G401.6 (cell line): ENCODE measurements around the gene LGALS7B.
"Not testable (repeated sequence)": the region's sequence is repeated elsewhere in the genome, so short reads cannot be mapped to it uniquely, and the experiment has no call there.

Experiments
- FAIRE-seq: peaks from 2 replicates; lab custom pipeline; 2012; peaks lifted over from hg19 to GRCh38; lab: Jason Lieb, UNC

Gene LGALS7B

DNA sequence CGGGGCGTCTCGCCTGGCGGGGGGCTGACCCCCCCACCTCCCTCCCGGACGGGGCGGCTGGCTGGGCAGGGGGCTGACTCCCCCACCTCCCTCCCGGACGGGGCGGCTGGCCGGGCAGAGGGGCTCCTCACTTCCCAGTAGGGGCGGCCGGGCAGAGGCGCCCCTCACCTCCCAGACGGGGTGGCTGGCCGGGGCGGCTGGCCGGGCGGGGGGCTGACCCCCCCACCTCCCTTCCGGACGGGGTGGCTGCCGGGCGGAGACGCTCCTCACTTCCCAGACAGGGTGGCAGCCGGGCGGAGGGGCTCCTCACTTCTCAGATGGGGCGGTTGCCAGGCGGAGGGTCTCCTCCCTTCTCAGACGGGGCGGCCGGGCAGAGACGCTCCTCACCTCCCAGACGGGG, 8.8 kb downstream of the LGALS7B start:
- FAIRE-seq = not testable (repeated sequence)

DNA sequence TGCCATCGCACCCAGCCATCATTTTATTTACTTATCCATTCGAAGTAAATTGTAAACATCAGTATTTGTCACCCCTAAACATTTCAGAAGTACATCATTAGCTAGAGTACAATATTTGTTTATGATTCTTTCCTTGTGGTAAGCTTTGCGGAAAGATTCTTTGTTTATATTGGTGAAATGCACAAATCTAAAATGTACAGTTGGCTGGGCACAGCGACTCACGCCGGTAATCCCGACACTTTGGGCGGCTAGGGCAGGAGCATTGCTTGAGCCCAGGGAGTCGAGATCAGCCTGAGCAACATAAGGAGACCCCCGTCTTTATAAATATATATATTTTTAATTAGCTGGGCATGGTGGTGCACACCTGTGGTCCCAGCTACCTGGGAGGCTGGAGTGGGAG, 10.1 kb downstream of the LGALS7B start:
- FAIRE-seq = no peak

DNA sequence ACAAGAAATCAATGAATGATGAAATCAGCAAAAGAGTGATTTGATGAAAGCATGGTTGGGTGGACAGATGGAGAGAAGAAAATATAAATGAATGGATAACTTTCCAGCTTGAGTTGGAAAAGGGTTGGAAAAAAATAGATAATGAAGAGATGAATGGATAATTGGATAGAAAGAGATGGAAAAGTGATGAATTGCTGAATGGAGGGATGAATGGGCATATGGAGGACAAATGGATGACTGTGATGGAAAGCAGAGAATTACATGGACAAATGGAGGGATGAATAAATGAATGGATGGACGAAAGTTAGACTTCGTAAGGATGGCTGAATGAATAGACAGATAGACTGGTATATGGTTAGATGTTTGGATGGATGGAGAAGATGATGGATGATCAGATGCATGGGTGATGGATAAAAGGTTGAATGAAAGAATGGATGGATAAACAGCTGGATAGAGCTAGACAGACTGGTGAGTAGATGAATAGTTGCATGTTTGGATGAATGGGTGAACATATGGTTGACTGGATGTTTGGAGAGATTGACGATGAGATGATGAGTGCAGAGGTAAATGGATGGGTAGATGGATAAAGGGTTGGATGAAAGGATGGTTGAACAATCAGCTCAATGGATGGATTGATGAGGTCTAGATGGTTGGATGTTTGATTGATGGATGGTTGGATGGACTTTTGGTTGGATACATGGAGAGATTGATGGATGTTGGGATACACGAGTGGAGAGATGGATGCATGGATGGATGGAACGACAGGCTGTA, 11.8 kb downstream of the LGALS7B start:
- no peak for FAIRE-seq

DNA sequence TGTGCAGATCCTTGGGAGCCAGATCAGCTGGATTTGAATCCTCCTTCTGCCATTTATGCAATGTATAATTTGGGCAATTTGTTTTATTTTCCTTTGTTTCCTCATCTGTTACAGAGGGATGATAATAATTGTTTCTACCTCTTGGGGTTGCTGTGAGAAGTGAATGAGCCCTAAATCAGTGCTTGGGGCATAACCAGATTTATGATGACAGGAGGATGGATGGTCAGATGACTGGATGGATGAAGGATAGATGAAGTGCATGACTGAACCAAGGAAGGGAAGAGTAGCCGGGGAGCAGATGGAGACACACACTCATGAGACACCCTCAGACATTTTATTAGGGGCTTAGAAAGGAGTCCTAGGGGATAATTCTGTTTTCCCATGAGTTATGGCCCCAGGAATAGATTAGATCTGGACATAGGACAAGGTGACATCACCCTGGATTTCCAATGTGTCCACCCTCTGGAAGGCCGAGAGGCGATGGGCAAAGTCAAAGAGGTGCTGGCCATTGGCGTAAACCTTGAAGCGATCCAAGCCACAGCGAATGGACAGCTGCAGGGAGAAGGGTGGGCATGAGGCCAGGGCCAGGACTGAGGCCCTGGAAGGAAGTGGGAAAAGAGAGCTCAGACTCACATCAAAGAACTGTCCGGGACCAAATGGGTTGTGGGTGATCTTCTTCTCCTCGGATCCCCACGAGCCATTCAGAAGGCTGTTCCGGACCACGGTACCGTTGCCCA, 12.5 kb downstream of the LGALS7B start:
- no peak for FAIRE-seq

DNA sequence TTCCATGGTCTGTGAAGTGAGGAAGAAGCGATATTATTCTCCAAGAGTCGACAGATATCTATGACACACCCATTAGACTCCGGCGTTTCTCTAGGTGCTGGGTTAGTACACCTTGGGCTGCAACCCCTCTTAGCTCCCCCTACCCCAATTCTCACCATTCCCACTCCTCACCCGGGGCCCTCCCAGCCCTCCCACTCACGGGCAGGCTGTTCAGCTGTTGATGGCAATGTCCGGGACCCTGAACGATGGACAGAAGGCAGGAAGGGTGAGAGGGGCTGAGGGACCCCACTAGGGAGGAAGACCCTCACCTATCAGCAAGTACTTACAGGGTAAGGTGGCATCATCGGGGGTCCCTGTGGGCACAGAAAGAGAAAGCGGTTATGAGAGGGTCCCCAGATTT, 14.5 kb downstream of the LGALS7B start:
- no peak for FAIRE-seq

DNA sequence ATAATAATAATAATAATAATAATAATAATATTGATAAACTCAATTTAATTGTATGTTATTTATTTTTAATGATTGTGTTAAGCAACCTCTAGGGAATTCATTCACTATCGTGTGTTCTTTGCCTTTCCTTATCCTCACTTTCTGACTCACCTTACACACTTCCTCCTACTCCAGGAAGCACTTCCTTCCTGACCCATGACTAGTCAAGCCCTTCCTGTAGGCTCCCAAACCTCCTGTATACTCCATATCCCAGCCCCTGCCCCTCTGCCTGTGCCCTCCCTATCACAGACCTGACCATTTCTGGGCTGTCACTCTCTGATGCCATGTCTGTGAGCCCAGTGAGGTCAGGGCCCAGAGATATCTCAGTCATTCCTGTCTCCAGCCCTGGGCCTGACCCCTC, 16.2 kb downstream of the LGALS7B start:
- FAIRE-seq = no peak

DNA sequence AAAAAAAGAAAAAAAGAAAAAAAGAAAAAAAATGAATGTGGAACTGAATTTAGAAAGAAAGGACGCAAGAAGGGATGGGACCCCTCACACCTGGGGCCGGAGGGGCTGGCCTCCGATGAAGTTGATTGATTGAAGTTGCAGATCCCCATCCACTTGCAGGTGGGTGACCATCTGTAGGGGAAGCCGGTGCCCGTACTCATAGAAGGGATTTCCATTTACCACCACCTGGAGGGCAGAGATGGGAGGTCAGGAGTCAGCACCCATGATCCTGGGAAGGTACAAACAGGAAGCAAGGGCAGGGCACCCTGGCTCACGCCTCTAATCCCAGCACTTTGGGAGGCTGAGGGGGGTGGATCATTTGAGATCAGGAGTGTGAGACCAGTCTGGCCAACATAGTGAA, 17.4 kb downstream of the LGALS7B start:
- no peak for FAIRE-seq

DNA sequence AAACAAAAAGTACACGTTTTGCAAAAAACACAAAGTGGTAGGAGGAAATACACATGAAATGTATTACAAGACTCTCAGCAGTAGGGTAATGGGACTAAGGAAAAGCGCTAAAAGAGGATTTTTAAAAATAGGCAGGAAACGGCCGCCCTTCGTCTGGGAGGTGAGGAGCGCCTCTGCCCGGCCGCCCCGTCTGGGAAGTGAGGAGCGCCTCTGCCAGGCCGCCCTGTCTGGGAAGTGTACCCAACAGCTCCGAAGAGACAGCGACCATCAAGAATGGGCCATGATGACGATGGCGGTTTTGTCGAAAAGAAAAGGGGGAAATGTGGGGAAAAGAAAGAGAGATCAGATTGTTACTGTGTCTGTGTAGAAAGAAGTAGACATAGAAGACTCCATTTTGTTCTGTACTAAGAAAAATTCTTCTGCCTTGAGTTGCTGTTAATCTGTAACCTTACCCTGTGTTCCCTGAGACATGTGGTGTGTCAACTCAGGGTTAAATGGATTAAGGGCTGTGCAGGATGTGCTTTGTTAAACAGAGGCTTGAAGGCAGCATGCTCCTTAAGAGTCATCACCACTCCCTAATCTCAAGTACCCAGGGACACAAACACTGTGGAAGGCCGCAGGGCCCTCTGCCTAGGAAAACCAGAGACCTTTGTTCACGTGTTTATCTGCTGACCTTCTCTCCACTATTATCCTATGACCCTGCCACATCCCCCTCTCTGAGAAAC, 18.5 kb downstream of the LGALS7B start:
- FAIRE-seq = not testable (repeated sequence)

DNA sequence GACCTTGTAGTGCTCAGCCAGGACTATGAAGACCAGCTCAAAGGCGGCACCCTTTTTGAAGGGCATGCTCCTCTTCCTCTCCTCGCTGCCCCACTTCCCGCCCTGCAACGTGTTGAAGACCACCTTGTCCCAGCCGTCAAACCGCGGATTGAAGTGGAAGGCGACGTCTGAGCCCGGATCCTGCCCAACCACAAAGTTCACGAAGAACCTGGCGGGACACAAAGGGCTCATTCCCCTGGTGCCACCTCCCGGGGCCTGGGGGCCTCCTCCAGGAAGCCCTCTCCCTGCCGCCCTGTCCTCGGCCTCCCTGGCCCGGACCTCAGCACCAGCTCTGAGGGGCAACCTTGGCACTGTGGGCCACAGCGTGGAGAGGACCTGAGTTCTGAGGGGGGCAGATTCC, 19.7 kb downstream of the LGALS7B start:
- FAIRE-seq = no peak

DNA sequence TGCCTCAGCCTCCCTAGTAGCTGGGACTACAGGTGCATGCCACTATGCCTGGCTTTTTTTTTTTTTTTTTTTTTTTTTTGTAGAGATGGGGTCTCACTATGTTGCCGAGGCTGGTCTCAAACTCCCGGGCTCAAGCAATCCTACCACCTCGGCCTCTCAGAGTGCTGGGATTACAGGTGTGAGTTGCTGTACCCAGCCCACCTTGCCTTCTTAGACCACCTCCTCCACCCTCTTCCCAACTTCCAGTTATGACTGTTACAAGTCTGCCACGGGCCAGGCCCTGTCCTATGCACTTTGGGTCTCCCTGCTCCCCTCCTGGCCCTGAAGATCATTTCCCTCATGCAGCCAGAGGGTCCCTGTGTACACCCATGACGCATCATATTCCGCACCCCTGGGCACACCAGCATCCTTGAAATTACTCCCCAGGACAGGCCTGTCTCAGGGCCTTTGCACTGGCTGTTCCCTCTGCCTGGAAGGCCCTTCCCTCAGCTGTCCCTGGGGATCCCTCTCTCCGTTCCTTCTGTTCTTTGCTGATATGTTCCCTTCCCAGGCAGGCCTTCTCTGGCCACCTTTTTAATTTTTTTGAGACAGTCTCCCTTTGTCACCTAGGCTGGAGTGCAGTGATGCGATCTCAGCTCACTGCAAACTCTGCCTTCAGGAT, 20.7 kb downstream of the LGALS7B start:
- no peak for FAIRE-seq

DNA sequence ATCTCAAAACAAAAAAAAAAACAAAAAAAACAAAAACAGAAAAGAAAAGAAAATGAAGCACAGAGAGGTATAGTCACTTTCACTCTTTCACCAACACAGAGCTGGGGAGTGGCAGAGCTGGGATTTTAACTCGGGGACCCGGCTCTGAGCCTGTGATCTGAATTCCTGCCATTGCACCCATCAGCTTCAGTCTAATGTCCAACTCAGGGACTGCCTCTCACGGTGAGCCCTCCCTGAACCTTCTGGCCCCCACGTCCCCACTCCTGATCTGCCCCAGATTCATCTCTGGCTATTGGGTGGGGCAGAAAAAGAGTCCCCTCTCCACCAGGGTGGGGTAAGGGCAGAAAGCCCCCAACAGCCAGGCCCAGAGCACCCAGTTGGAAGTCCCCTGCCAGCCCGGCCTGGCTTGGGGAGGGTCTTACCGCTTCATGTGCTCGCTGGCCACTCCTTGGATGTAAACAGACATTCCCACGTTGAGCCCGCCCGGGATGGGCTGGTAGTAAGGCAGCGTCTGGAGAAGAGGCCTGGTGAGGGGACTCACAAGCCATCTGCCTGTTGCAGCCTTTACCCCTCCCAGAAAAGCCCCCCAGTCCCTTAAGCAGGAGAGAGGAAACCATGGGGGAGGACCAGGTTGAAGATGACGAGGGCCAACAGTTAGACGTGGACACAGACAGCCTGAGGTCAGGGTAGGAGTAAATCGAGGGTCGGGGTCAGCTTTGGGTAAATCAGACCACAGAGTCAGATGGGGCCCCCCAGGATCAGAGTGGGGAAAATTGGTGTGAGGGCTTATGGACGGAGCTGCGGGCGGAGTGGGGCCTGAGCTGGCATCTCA, 23.2 kb downstream of the LGALS7B start:
- no peak for FAIRE-seq

DNA sequence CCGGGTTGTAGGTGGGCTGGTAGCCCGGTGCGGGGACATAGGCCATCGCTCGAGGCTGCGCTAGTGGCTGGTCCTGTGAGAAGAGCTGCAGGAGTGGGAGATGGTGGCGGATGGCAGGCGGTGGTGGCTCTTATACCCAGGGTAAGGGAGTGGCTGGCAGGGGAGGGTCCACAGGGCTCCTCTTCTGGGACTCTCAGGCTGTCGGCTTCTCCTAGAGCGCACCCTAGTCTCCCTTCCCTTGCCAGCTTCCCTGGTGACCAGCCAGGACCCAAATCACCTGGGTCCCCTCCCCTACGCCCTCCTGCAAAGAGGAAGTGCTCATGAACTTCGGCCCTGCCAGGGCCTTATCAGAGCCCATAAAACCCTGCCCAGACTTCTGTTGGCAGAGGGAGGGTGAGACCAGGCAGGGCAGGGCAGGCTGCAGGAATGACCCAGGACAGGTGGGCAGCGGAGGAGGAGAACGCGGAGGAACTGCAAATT, 23.9 kb downstream of the LGALS7B start, which contains the start of gene LGALS4:
LGALS4 (minus strand) TSS at position 105 of the 480 bp plus-strand sequence; CDS start at position 46, 59 bp downstream.
- no peak for FAIRE-seq

DNA sequence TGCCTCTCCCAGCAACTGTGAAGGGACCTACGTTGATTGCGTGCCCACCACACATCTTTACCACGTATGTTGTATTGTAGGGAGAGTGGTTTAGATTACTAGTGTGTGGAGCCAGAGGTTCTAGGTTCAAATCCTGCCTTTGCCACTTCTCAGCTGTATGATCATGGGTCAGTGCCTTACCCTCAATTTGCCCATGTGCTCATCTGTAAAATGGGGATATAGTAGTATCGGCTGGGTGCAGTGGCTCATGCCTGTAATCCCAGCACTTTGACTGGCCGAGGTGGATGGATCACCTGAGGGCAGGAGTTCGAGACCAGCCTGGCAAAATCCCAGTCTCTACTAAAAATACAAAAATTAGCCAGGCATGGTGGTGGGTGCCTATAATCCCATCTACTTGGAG, 24.3 kb downstream of the LGALS7B start:
- no peak for FAIRE-seq

DNA sequence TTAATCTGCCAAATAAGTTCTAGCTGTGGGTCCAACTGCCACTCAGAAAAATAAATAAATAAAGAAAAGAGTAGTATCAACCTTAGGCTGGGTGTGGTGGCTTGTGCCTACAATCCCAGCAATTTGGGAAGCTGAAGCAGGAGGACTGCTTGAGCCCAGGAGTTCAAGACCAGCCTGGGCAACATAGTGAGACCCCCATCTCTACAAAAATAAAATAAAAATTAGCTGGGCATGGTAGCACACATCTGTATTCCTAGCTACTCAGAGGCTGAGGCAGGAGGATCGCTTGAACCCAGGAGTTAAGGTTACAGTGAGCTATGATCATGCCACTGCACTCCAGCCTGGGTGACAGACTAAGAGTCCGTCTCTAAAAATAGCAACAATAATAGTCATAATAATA, 24.9 kb downstream of the LGALS7B start:
- FAIRE-seq = not testable (repeated sequence)

DNA sequence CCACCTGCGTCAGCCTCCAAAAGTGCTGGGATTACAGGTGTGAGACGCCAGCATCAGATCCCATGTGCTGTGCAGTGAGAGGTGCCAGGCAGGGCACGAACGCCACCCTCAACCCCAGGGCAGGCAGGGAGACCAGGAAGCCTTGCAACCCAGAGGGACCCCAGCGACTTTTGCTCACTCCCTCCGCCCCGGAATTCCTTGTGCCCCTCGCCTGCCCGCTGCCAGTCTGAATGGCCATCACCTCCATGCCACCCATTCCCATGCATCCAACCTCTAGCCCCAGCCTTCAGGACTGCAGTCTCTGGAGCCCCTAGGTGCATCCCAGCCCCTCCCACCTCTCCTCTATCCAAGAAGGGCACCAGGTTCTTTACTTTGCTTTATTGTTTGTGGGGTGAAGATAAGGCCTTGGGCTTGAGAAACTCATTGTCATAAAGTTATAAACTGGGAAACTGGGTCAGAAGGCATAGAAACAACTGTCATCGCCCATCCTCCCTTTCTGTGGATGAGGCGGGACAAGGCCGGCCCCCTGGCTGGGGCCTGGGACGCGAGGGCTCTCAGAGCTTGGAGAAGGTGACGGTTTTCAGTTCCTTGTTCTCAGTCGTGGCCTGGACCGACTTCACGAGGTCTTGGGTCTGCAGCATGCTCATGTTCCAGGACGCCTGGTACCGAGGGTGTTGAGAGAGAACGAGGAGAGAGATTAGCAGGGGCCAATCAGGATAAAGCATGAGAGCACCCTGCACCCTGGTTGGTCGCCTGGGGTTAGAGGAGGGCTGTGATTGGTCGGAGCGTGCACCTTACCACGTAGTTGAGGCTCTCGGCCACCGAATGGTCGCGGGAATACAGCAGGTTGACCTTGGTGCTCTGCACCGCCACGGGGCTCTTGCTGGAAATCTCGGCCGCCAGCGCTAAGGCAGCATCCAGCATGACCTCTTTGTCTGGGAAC, 26.3 kb downstream of the LGALS7B start:
- no peak for FAIRE-seq

DNA sequence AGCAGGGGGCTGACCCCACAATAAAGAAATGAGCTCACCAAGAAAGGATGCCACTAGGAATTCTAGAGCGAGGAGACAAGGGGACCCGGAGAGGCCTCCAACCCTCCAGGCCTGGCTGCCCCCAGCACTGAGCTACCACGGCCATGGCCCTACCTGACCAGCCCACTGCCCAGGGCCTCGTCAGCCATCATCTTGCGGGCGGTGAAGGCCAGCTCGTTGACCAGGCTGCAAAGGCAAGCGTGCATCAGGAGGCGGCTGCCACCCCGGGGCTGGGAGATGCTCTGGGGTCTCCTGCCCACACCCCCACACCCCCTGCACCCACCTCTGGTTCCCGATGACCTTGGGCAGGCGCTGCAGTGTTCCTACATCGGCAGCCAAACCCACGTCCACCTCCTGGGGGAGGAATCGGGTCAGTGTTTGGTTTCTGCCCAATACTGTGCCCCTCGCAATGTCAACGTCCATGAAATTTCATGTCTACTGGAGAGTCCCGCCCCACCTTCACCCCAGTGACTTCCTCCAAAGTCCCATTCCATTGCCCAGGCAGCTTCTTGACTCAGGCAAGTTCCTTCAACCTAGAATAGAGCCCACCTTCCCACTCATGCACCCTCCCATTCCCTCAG, 27.2 kb downstream of the LGALS7B start:
- FAIRE-seq = no peak

DNA sequence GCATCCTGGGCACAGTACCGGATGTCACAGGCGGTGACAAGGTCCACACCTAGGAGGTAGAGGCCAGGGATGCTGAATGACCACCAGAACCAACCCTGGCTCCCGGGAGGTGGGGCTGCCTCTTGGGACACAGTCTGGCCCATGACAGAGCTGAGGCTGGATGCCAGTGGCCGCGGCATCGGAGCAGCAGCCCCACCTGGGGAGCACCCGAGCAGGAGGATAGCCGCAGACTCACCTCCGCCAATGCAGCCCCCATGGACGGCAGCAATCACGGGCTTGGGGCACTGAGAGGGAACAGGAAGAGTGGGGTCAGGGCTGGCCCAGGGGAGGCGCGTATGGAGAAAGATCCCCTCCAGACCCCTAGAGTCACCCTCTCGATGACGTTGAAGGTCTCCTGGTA, 28.1 kb downstream of the LGALS7B start:
- FAIRE-seq = no peak

DNA sequence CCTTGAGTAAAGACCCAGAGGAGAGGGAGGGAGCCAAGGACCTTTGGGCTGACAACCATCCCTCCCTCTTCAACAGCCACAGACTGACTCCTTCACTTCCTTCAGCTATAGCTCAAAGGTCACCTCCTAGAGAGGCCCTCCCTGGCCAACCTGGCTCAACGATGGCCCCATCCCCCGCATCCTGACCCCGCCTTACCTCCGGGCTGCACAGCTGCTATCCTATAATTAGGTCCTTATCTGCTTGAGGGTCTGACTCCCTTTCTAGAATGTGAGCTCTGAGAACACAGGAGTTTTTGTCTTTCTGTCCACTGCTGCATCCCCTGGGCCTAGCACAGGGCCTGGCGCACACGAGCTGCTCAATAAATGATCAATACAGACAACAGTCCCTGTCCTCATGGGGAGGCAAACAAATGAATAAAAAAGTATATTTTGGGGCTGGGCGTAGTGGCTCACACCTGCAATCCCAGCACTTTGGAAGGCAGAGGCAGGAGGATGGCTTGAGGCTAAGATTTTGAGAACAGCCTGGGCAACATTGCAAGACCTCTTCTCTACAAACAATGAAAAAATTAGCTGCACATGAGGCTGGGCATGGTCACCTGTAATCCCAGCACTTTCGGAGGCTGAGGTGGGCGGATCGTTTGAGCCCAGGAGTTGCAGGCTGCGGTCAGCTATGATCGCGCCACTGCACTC, 30.4 kb downstream of the LGALS7B start:
- FAIRE-seq = no peak

DNA sequence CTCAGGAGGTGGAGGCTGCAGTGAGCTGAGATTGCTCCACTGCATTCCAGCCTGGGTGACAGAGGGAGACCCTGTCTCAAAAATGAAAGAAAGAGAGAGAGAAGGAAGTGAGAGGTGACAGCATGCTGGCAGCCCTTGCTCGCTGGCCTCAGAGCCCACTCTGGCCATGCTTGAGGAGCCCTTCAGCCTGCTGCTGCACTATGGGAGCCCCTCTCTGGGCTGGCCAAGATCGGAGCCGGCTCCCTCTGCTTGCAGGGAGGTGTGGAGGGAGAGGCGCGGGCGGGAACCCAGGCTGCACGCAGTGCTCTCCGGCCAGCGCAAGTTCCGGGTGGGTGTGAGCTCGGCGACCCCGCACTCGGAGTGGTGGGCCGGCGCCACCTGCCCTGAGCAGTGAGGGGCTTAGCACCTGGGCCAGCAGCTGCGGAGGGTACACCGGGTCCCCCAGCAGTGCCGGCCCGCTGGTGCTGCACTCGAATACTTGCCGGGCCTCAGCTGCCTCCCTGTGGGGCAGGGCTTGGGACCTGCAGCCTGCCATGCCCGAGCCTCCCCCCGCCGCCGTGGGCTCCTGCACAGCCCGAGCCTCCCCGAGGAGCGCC, 32.3 kb downstream of the LGALS7B start:
- not testable (repeated sequence) for FAIRE-seq
